ENCODE measurements around the gene SMAD6.

SMAD6 gene

GRCh38 chr15:66700802-66701421 lies 1.1 kb upstream of the SMAD6 start (continued):
- peak; percentile 72; the same call in 1 of the 2 replicates for TF ChIP-seq PBX3 (CRISPR knock-in tag; IDR thresholded peaks at IDR 0.05)
- TF ChIP-seq ZBTB8A (tag by site-specific recombination; IDR thresholded peaks at IDR 0.05), result peak; percentile 99
- TF ChIP-seq ZFHX2 (tag by site-specific recombination; conservative IDR thresholded peaks at IDR 0.05), result peak; percentile 23
- TF ChIP-seq MEIS1 (CRISPR knock-in tag; IDR thresholded peaks at IDR 0.05; ENCODE audit: borderline replicate concordance), result no peak
- TF ChIP-seq ZNF423 (tag by site-specific recombination; IDR thresholded peaks at IDR 0.05), result peak; percentile 77; the same call in 1 of the 2 replicates
- TF ChIP-seq OVOL3 (tag by site-specific recombination; IDR thresholded peaks at IDR 0.05), result peak; percentile 34; the same call in 1 of the 2 replicates
- TF ChIP-seq BCL11A (tag by site-specific recombination; IDR thresholded peaks at IDR 0.05; ENCODE audit: low read depth), result peak; percentile 97
- TF ChIP-seq ZNF335 (tag by site-specific recombination; conservative IDR thresholded peaks at IDR 0.05), result peak; percentile 82
- TF ChIP-seq GLIS2 (tag by site-specific recombination; IDR thresholded peaks at IDR 0.05), result peak; percentile 97
- no peak for TF ChIP-seq ZNF529 (tag by site-specific recombination; IDR thresholded peaks at IDR 0.05; ENCODE audit: insufficient replicate concordance)
- TF ChIP-seq ZBTB20 (tag by site-specific recombination; IDR thresholded peaks at IDR 0.05), result no peak
- TF ChIP-seq ZNF391 (tag by site-specific recombination; IDR thresholded peaks at IDR 0.05; ENCODE audit: borderline replicate concordance, low read depth), result peak; percentile 32; the same call in 1 of the 2 replicates
- peak; percentile 41; the same call in 1 of the 2 replicates for TF ChIP-seq KLF17 (tag by site-specific recombination; IDR thresholded peaks at IDR 0.05)
- TF ChIP-seq IKZF3 (tag by site-specific recombination; IDR thresholded peaks at IDR 0.05), result peak; percentile 89
- TF ChIP-seq ZNF660 (tag by site-specific recombination; IDR thresholded peaks at IDR 0.05), result 0 out of 2 replicates have a peak, but pooled peaks have one; percentile 8
- peak; percentile 8; the same call in 1 of the 2 replicates for TF ChIP-seq PRDM4 (tag by site-specific recombination; IDR thresholded peaks at IDR 0.05)
- TF ChIP-seq SP3 (tag by site-specific recombination; IDR thresholded peaks at IDR 0.05), result peak; percentile 80
- no peak for TF ChIP-seq ZNF169 (tag by site-specific recombination; IDR thresholded peaks at IDR 0.05)
- peak; percentile 76 for TF ChIP-seq FEZF1 (tag by site-specific recombination; IDR thresholded peaks at IDR 0.05)
- peak; percentile 99 for TF ChIP-seq KLF10 (tag by site-specific recombination; IDR thresholded peaks at IDR 0.05)
- 0 out of 2 replicates have a peak, but pooled peaks have one; percentile 38 for TF ChIP-seq ZNF501 (tag by site-specific recombination; IDR thresholded peaks at IDR 0.05)
- TF ChIP-seq WT1 (tag by site-specific recombination; IDR thresholded peaks at IDR 0.05), result peak; percentile 49
- peak; percentile 46; the same call in 1 of the 2 replicates for TF ChIP-seq KLF7 (tag by site-specific recombination; IDR thresholded peaks at IDR 0.05; ENCODE audit: borderline replicate concordance)
- TF ChIP-seq PRDM6 (tag by site-specific recombination; IDR thresholded peaks at IDR 0.05), result 0 out of 2 replicates have a peak, but pooled peaks have one; percentile 3
- no peak for TF ChIP-seq ZNF449 (tag by site-specific recombination; IDR thresholded peaks at IDR 0.05)
- no peak for TF ChIP-seq ZFP37 (tag by site-specific recombination; IDR thresholded peaks at IDR 0.05)
- TF ChIP-seq ZSCAN23 (tag by site-specific recombination; IDR thresholded peaks at IDR 0.05), result 0 out of 2 replicates have a peak, but pooled peaks have one; percentile 17
